Activated CD8-positive, alpha-beta T cell treated with anti-CD3 and anti-CD28 coated beads for 36 hours (primary cell): ENCODE results near the gene CIZ1. TPM values are rescaled to one million over a fixed set of nuclear protein-coding genes. Genes with fewer than 3 reads are reported as not detected.

Experiments used
- ATAC-seq: fragments of 200-7000 bp; cut with Tn5 transposase; one replicate; pipeline ENCODE4 v1.10.0; 2021; ENCODE audit warnings: mild to moderate bottlenecking, moderate library complexity
- CTCF ChIA-PET: fragments of 350-600 bp; sonication (Branson Sonifier 250); formaldehyde crosslinking; loops from one replicate; lab custom pipeline; 2021; ENCODE audit warnings: antibody characterized with exemption; lab: Charles Lee
- POLR2A ChIA-PET: fragments of 350-600 bp; sonication (Branson Sonifier 250); formaldehyde crosslinking; loops from one replicate; lab custom pipeline; 2021; ENCODE audit warnings: antibody characterized with exemption; lab: Charles Lee
- DNase-seq: peaks from one replicate; pipeline ENCODE4 v3.0.0-alpha.2; 2020
- H3K27ac Mint-ChIP-seq: one replicate; pipeline ENCODE4 v1.8.0; 2021; ENCODE audit warnings: mild to moderate bottlenecking, mixed read lengths
- H3K27me3 Mint-ChIP-seq: one replicate; pipeline ENCODE4 v1.8.0; 2021; ENCODE audit warnings: mixed read lengths
- H3K36me3 Mint-ChIP-seq: one replicate; pipeline ENCODE4 v1.8.0; 2021; ENCODE audit warnings: low read depth, mixed read lengths
- H3K4me1 Mint-ChIP-seq: one replicate; pipeline ENCODE4 v1.8.0; 2021; ENCODE audit warnings: low read depth, mixed read lengths
- H3K4me3 Mint-ChIP-seq: one replicate; pipeline ENCODE4 v1.8.0; 2021; ENCODE audit warnings: mild to moderate bottlenecking, moderate library complexity, mixed read lengths
- H3K9me3 Mint-ChIP-seq: one replicate; pipeline ENCODE4 v1.8.0; 2021; ENCODE audit warnings: mixed read lengths
- CTCF ChIP-seq: fragments of 200-600 bp; IDR thresholded peaks from one replicate; pipeline ENCODE4 v1.8.0; 2022; ENCODE audit warnings: antibody characterized with exemption, mild to moderate bottlenecking
- intact Hi-C: fragments of 100-400 bp; cut with micrococcal nuclease; formaldehyde crosslinking; loops from one replicate; pipeline ENCODE4 v1.10.0; 2022
- total RNA-seq, 2 experiments: library from RNA; stranded (reverse); gene quantifications; one replicate each; pipeline ENCODE4 v1.2.3, GENCODE V29; 2021

CIZ1 gene
- total RNA-seq, 2 experiments from 2014 or later, result 75.7 to 77.1 TPM

GRCh38 chr9:128122809-128123175, 68.6 kb downstream of the CIZ1 start:
- ATAC-seq (no peak), DNase-seq (no peak)
- ChIA-PET CTCF (no interaction called here), POLR2A (interaction anchor here (1.0 kb wide), 1 partner anchor 35 kb away, joined by 3 read pairs; no protein-coding TSS in a partner anchor)
- no peak overlapping the region for H3K4me3 Mint-ChIP-seq
- H3K9me3 Mint-ChIP-seq, result no peaks in the 10 kb centered on the region
- no peak for TF ChIP-seq CTCF
- intact Hi-C loops, result no loop called here
- no peak overlapping the region for H3K27ac Mint-ChIP-seq
- peaks cover 20% of the 10 kb centered on the region for H3K4me1 Mint-ChIP-seq
- H3K27me3 Mint-ChIP-seq, result no peaks in the 10 kb centered on the region
- H3K36me3 Mint-ChIP-seq, result peaks cover 13% of the 10 kb centered on the region

- CTCF ChIA-PET, result no interaction called here
- H3K4me1 Mint-ChIP-seq, result peaks cover 25% of the 10 kb centered on the region
- no peak for TF ChIP-seq CTCF
- no peak overlapping the region for H3K27ac Mint-ChIP-seq
- H3K4me3 Mint-ChIP-seq, result no peak overlapping the region
- H3K9me3 Mint-ChIP-seq, result no peaks in the 10 kb centered on the region
- intact Hi-C loops, result no loop called here
- ATAC-seq (no peak), DNase-seq (no peak)
- H3K27me3 Mint-ChIP-seq, result no peaks in the 10 kb centered on the region
- POLR2A ChIA-PET, result interaction anchor here (1.0 kb wide), 1 partner anchor 35 kb away, joined by 3 read pairs; no protein-coding TSS in a partner anchor
- H3K36me3 Mint-ChIP-seq, result peaks cover 13% of the 10 kb centered on the region
These were observed 69.2 kb downstream of the CIZ1 start for GRCh38 chr9:128121924-128122808.

- intact Hi-C loops, result no loop called here
- ChIA-PET CTCF (no interaction called here), POLR2A (no interaction called here)
- Mint-ChIP-seq H3K9me3 (no peaks in the 10 kb centered on the region), H3K27me3 (no peaks in the 10 kb centered on the region), H3K4me1 (peaks cover 24% of the 10 kb centered on the region), H3K4me3 (no peak overlapping the region), H3K27ac (no peak overlapping the region), H3K36me3 (peaks cover 13% of the 10 kb centered on the region)
- DNase-seq, result no peak
- TF ChIP-seq CTCF, result no peak
- no peak for ATAC-seq
These were observed 69.9 kb downstream of the CIZ1 start for GRCh38 chr9:128121466-128121810.

GRCh38 chr9:128120741-128121465, 70.5 kb downstream of the CIZ1 start:
- intact Hi-C loops, result no loop called here
- CTCF ChIA-PET, result interaction anchor here (1.2 to 1.6 kb wide), 2 partner anchors 8 to 21 kb away, joined by 3 to 6 read pairs; no protein-coding TSS in a partner anchor
- no peak for TF ChIP-seq CTCF
- Mint-ChIP-seq H3K4me3 (no peak overlapping the region), H3K27me3 (no peaks in the 10 kb centered on the region), H3K27ac (no peak overlapping the region), H3K4me1 (peaks cover 20% of the 10 kb centered on the region), H3K9me3 (no peaks in the 10 kb centered on the region), H3K36me3 (peaks cover 9% of the 10 kb centered on the region)
- DNase-seq (no peak), ATAC-seq (no peak)
- POLR2A ChIA-PET, result interaction anchor here (0.6 kb wide), 1 partner anchor 111 kb away, joined by 3 read pairs; no protein-coding TSS in a partner anchor
